Dendritic cell treated with granulocyte-macrophage colony-stimulating factor and Interleukin-4, amounts not matched to agents 40 ng/mL and 50 ng/mL, for 4 days (primary cell): ENCODE results near the gene P2RX3.
A peak's percentile ranks its signal among the peaks of the same experiment; 100 is the strongest.

ENCODE experiments used
- H3K27ac Mint-ChIP-seq: one replicate; pipeline ENCODE4 v1.8.0; 2022; ENCODE audit warnings: mild to moderate bottlenecking, mixed read lengths
- H3K27me3 Mint-ChIP-seq: one replicate; pipeline ENCODE4 v1.8.0; 2022; ENCODE audit warnings: mild to moderate bottlenecking, mixed read lengths
- H3K36me3 Mint-ChIP-seq: one replicate; pipeline ENCODE4 v1.8.0; 2022; ENCODE audit warnings: low read depth, mixed read lengths
- H3K4me1 Mint-ChIP-seq: one replicate; pipeline ENCODE4 v1.8.0; 2022; ENCODE audit warnings: low read depth, mixed read lengths
- H3K4me3 Mint-ChIP-seq: one replicate; pipeline ENCODE4 v1.8.0; 2022; ENCODE audit warnings: mild to moderate bottlenecking, moderate library complexity, mixed read lengths
- H3K9me3 Mint-ChIP-seq: one replicate; pipeline ENCODE4 v1.8.0; 2022; ENCODE audit warnings: mixed read lengths
- intact Hi-C: fragments of 100-400 bp; cut with micrococcal nuclease; formaldehyde crosslinking; loops from one replicate; pipeline ENCODE4 v1.15.0; 2022

Gene P2RX3

GRCh38 chr11:57306161-57306876 is 31.8 kb upstream of the P2RX3 start:
- intact Hi-C loops: no loop called here
- peaks cover 30% of the 10 kb centered on the region for H3K36me3 Mint-ChIP-seq
- peak overlapping the region; percentile 86 for H3K27ac Mint-ChIP-seq
- peaks cover 60% of the 10 kb centered on the region for H3K4me1 Mint-ChIP-seq
- H3K9me3 Mint-ChIP-seq: no peaks in the 10 kb centered on the region
- peaks cover 14% of the 10 kb centered on the region for H3K27me3 Mint-ChIP-seq
- H3K4me3 Mint-ChIP-seq: peak overlapping the region; percentile 11

- intact Hi-C loops: no loop called here
- Mint-ChIP-seq H3K27ac (peak overlapping the region; percentile 86), H3K9me3 (no peaks in the 10 kb centered on the region), H3K36me3 (peaks cover 23% of the 10 kb centered on the region), H3K4me1 (peaks cover 62% of the 10 kb centered on the region), H3K4me3 (peak overlapping the region; percentile 64), H3K27me3 (peaks cover 14% of the 10 kb centered on the region)
Measured at GRCh38 chr11:57306940-57307565, 31.1 kb upstream of the P2RX3 start.

- Mint-ChIP-seq H3K36me3 (peaks cover 18% of the 10 kb centered on the region), H3K9me3 (no peaks in the 10 kb centered on the region), H3K4me3 (no peak overlapping the region), H3K4me1 (peaks cover 66% of the 10 kb centered on the region), H3K27ac (peak overlapping the region; percentile 86), H3K27me3 (peaks cover 17% of the 10 kb centered on the region)
- intact Hi-C loops: no loop called here
Measured at GRCh38 chr11:57307666-57308270, 30.4 kb upstream of the P2RX3 start.

- intact Hi-C loops: no loop called here
- H3K4me1 Mint-ChIP-seq: peaks cover 63% of the 10 kb centered on the region
- H3K27ac Mint-ChIP-seq: peak overlapping the region; percentile 86
- no peaks in the 10 kb centered on the region for H3K9me3 Mint-ChIP-seq
- no peak overlapping the region for H3K4me3 Mint-ChIP-seq
- H3K36me3 Mint-ChIP-seq: peaks cover 18% of the 10 kb centered on the region
- H3K27me3 Mint-ChIP-seq: peaks cover 17% of the 10 kb centered on the region
Measured at GRCh38 chr11:57308426-57309060, 29.6 kb upstream of the P2RX3 start.

GRCh38 chr11:57309106-57310059 is 28.8 kb upstream of the P2RX3 start:
- Mint-ChIP-seq H3K27me3 (peaks cover 17% of the 10 kb centered on the region), H3K36me3 (peaks cover 18% of the 10 kb centered on the region), H3K4me1 (peaks cover 54% of the 10 kb centered on the region), H3K9me3 (no peaks in the 10 kb centered on the region), H3K4me3 (no peak overlapping the region), H3K27ac (peak overlapping the region; percentile 86)
- intact Hi-C loops: no loop called here

GRCh38 chr11:57310091-57310490 is 28.1 kb upstream of the P2RX3 start:
- peaks cover 18% of the 10 kb centered on the region for H3K36me3 Mint-ChIP-seq
- intact Hi-C loops: no loop called here

GRCh38 chr11:57310630-57311086 is 27.5 kb upstream of the P2RX3 start:
- Mint-ChIP-seq H3K4me3 (peak overlapping the region; percentile 72), H3K27ac (peak overlapping the region; percentile 64)

More at GRCh38 chr11:57310091-57310490, 28.1 kb upstream of the P2RX3 start:
- Mint-ChIP-seq H3K27ac (peak overlapping the region; percentile 86), H3K4me1 (peaks cover 54% of the 10 kb centered on the region), H3K27me3 (peaks cover 17% of the 10 kb centered on the region), H3K9me3 (no peaks in the 10 kb centered on the region), H3K4me3 (no peak overlapping the region)

GRCh38 chr11:57311109-57311936 is 26.8 kb upstream of the P2RX3 start:
- H3K4me3 Mint-ChIP-seq: peak overlapping the region; percentile 72
- intact Hi-C loops: no loop called here
- H3K27me3 Mint-ChIP-seq: peaks cover 17% of the 10 kb centered on the region
- H3K27ac Mint-ChIP-seq: peak overlapping the region; percentile 64
- H3K9me3 Mint-ChIP-seq: no peaks in the 10 kb centered on the region
- H3K36me3 Mint-ChIP-seq: peaks cover 18% of the 10 kb centered on the region
- H3K4me1 Mint-ChIP-seq: peaks cover 54% of the 10 kb centered on the region

More at GRCh38 chr11:57310630-57311086, 27.5 kb upstream of the P2RX3 start:
- Mint-ChIP-seq H3K9me3 (no peaks in the 10 kb centered on the region), H3K27me3 (peaks cover 17% of the 10 kb centered on the region), H3K36me3 (peaks cover 18% of the 10 kb centered on the region), H3K4me1 (peaks cover 54% of the 10 kb centered on the region)
- intact Hi-C loops: no loop called here

GRCh38 chr11:57312511-57313021 is 25.6 kb upstream of the P2RX3 start:
- Mint-ChIP-seq H3K9me3 (no peaks in the 10 kb centered on the region), H3K27ac (no peak overlapping the region), H3K36me3 (peaks cover 18% of the 10 kb centered on the region), H3K4me3 (no peak overlapping the region), H3K4me1 (peaks cover 42% of the 10 kb centered on the region), H3K27me3 (peaks cover 17% of the 10 kb centered on the region)
- intact Hi-C loops: no loop called here

GRCh38 chr11:57313071-57313787 is 24.9 kb upstream of the P2RX3 start:
- no peak overlapping the region for H3K27ac Mint-ChIP-seq
- no peak overlapping the region for H3K4me3 Mint-ChIP-seq
- no peaks in the 10 kb centered on the region for H3K9me3 Mint-ChIP-seq
- intact Hi-C loops: no loop called here
- peaks cover 41% of the 10 kb centered on the region for H3K4me1 Mint-ChIP-seq
- peaks cover 17% of the 10 kb centered on the region for H3K27me3 Mint-ChIP-seq
- peaks cover 18% of the 10 kb centered on the region for H3K36me3 Mint-ChIP-seq

GRCh38 chr11:57313788-57314135 is 24.4 kb upstream of the P2RX3 start:
- H3K9me3 Mint-ChIP-seq: no peaks in the 10 kb centered on the region
- peaks cover 16% of the 10 kb centered on the region for H3K27me3 Mint-ChIP-seq

More at GRCh38 chr11:57313788-57314135, 24.4 kb upstream of the P2RX3 start:
- Mint-ChIP-seq H3K27ac (no peak overlapping the region), H3K4me3 (no peak overlapping the region), H3K4me1 (peaks cover 38% of the 10 kb centered on the region), H3K36me3 (peaks cover 16% of the 10 kb centered on the region)
- intact Hi-C loops: no loop called here
